ENCODE data around the gene TTC9. TPM values are rescaled to one million over a fixed set of nuclear protein-coding genes. Genes with fewer than 3 reads are reported as not detected.

TTC9 gene
- total RNA-seq, 2 experiments from 2014 or later, result 14.8 to 16.7 TPM

DNA sequence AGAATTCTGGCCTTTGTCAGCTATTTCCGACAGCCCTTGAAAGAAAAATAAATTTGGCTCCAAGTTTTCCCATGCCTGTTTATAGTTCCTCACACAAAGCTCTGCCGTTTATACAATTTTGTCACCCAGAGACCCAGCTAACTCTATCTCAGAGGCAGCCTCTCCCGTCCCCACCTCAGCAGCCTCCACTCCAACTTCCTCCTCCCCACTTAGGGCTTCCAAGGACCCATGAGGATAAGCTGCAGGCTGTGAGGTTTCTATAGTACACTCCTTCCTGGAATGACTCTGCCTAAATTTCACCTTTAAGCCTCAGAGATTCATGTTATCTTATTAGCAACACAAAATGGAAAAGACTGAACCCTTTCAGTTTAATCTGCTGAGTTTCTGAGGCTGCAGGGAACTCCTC lies 71.8 kb downstream of the TTC9 start:
- no peak for DNase-seq
- no peak overlapping the region for H3K4me3 Mint-ChIP-seq
- H3K9me3 Mint-ChIP-seq, result no peaks in the 10 kb centered on the region
- no peak overlapping the region for H3K27ac Mint-ChIP-seq
- H3K4me1 Mint-ChIP-seq, result peaks cover 7% of the 10 kb centered on the region
- CTCF ChIA-PET, result interaction anchor here (0.8 to 1.0 kb wide), 3 partner anchors 11 to 405 kb away, joined by 3 read pairs; no protein-coding TSS in a partner anchor
- POLR2A ChIA-PET, result interaction anchor here (0.7 kb wide), 1 partner anchor 240 kb away, joined by 3 read pairs; no protein-coding TSS in a partner anchor
- H3K27me3 Mint-ChIP-seq, result peaks cover 14% of the 10 kb centered on the region
- H3K36me3 Mint-ChIP-seq (ENCODE audit: low read depth), result no peaks in the 10 kb centered on the region

- H3K4me3 Mint-ChIP-seq, result no peak overlapping the region
- peaks cover 14% of the 10 kb centered on the region for H3K27me3 Mint-ChIP-seq
- H3K9me3 Mint-ChIP-seq, result no peaks in the 10 kb centered on the region
- ChIA-PET CTCF (interaction anchor here (0.8 to 1.5 kb wide), 4 partner anchors 10 to 404 kb away, joined by 3 to 4 read pairs (median 3); no protein-coding TSS in a partner anchor), POLR2A (no interaction called here)
- H3K27ac Mint-ChIP-seq, result no peak overlapping the region
- DNase-seq, result peak; percentile 64
- H3K4me1 Mint-ChIP-seq, result peaks cover 7% of the 10 kb centered on the region
- H3K36me3 Mint-ChIP-seq (ENCODE audit: low read depth), result no peaks in the 10 kb centered on the region
These were observed 72.4 kb downstream of the TTC9 start for GRCh38 chr14:70714055-70714550.

- no peak overlapping the region for H3K27ac Mint-ChIP-seq
- no peaks in the 10 kb centered on the region for H3K9me3 Mint-ChIP-seq
- H3K36me3 Mint-ChIP-seq (ENCODE audit: low read depth), result no peaks in the 10 kb centered on the region
- peaks cover 14% of the 10 kb centered on the region for H3K27me3 Mint-ChIP-seq
- ChIA-PET CTCF (interaction anchor here (0.6 kb wide), 1 partner anchor 225 kb away, joined by 3 read pairs; no protein-coding TSS in a partner anchor), POLR2A (no interaction called here)
- no peak for DNase-seq
- H3K4me1 Mint-ChIP-seq, result peaks cover 7% of the 10 kb centered on the region
- H3K4me3 Mint-ChIP-seq, result no peak overlapping the region
These were observed 74.8 kb downstream of the TTC9 start for GRCh38 chr14:70716483-70716882.

GRCh38 chr14:70716958-70717357 lies 75.2 kb downstream of the TTC9 start:
- Mint-ChIP-seq H3K9me3 (no peaks in the 10 kb centered on the region), H3K36me3 (ENCODE audit: low read depth) (no peaks in the 10 kb centered on the region), H3K27me3 (peaks cover 14% of the 10 kb centered on the region), H3K4me3 (no peak overlapping the region), H3K27ac (no peak overlapping the region), H3K4me1 (peaks cover 7% of the 10 kb centered on the region)
- DNase-seq, result no peak
- POLR2A ChIA-PET, result no interaction called here
- CTCF ChIA-PET, result no interaction called here

DNA sequence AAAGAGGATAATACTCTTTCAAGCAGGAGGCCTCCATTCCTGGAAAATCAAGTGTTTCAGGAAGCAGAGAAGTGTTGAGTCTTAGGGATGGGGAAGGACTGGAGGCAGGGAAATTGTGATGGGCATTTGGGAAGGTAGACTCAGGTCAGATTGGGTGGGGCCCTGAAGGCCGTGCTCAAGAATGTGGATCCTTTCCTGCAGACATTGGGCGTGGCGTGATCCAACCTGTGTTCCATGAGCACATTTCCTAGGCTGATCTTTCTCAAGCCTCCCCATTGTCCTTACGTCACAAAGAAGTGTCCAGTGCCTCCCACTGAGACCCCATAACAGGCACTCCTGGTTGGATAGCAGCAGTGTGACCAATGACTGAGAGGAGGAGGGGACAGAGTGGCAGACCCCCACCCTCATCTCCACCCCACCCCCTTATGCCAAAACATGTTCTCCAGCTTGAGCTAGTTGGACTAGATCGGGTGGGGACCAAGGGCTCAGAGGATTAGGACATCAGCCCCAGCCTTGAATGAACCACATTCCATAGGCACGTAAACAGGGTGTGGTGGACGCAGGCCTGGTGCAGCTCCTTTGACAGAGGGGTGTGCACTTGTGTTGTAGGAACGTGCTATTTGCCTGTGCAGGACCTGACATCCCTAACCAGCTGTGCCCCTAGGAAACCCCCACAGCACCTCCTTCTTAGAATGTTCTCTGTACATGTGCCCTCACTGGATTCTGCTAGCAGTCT lies 76.8 kb downstream of the TTC9 start:
- Mint-ChIP-seq H3K36me3 (ENCODE audit: low read depth) (no peaks in the 10 kb centered on the region), H3K4me3 (no peak overlapping the region), H3K4me1 (peaks cover 7% of the 10 kb centered on the region), H3K9me3 (no peaks in the 10 kb centered on the region), H3K27ac (no peak overlapping the region), H3K27me3 (peaks cover 14% of the 10 kb centered on the region)
- ChIA-PET CTCF (no interaction called here), POLR2A (no interaction called here)
- DNase-seq, result no peak

DNA sequence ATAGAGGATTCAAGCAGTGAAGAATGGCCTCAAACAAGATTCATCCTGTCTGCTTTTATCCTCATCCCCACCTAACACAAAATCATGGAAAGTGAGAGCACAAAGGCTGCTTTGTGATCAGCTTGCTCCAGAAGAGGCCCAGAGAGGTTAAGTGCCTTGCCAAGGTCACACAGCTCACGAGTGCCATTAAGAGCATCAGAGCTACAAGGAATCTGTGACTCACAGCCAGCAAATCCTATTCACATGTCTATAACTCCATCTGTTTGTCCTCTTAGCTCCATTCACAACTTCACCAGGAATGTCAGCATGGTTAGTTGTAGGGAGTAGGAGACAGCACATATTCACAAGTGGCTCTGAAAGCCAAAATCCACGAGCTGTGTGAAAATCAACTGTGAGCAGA lies 79.8 kb downstream of the TTC9 start:
- Mint-ChIP-seq H3K27ac (no peak overlapping the region), H3K36me3 (ENCODE audit: low read depth) (no peaks in the 10 kb centered on the region), H3K27me3 (peaks cover 3% of the 10 kb centered on the region), H3K9me3 (no peaks in the 10 kb centered on the region), H3K4me3 (no peak overlapping the region), H3K4me1 (no peaks in the 10 kb centered on the region)
- DNase-seq, result no peak
- POLR2A ChIA-PET, result interaction anchor here (0.6 kb wide), 1 partner anchor 10 kb away, joined by 3 read pairs; no protein-coding TSS in a partner anchor
- CTCF ChIA-PET, result interaction anchor here (0.6 to 1.1 kb wide), 2 partner anchors 10 to 81 kb away, joined by 3 read pairs; no protein-coding TSS in a partner anchor

DNA sequence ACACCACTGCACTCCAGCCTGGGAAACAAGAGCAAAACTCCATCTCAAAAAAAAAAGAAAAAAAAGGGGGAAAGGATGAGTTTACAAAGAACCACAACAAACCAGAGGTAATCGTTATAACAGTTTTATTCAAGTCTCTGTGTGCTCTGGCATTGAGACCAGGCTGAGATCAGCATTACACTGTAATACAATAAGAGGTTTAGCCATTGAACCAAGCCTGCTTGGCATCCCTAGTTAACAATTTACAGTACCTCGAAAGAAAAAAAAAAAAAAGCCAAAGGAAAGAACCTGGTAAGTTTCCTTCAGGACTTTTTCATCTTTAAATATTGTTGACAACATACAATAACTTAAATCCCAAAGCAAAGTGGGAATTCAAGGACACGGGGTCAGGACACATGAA lies 80.7 kb downstream of the TTC9 start:
- CTCF ChIA-PET, result interaction anchor here (1.9 kb wide), 1 partner anchor 12 kb away, joined by 9 read pairs; no protein-coding TSS in a partner anchor
- no peaks in the 10 kb centered on the region for H3K4me1 Mint-ChIP-seq
- no peaks in the 10 kb centered on the region for H3K9me3 Mint-ChIP-seq
- H3K27ac Mint-ChIP-seq, result no peak overlapping the region
- no peaks in the 10 kb centered on the region for H3K27me3 Mint-ChIP-seq
- H3K4me3 Mint-ChIP-seq, result no peak overlapping the region
- POLR2A ChIA-PET, result no interaction called here
- no peak for DNase-seq
- H3K36me3 Mint-ChIP-seq (ENCODE audit: low read depth), result no peaks in the 10 kb centered on the region

- no peak overlapping the region for H3K4me3 Mint-ChIP-seq
- H3K9me3 Mint-ChIP-seq, result no peaks in the 10 kb centered on the region
- no peak for DNase-seq
- H3K27ac Mint-ChIP-seq, result no peak overlapping the region
- no peaks in the 10 kb centered on the region for H3K36me3 Mint-ChIP-seq (ENCODE audit: low read depth)
- CTCF ChIA-PET, result interaction anchor here (0.6 to 1.9 kb wide), 3 partner anchors 9 to 31 kb away, joined by 4 to 9 read pairs (median 4); no protein-coding TSS in a partner anchor
- H3K4me1 Mint-ChIP-seq, result no peaks in the 10 kb centered on the region
- POLR2A ChIA-PET, result no interaction called here
- no peaks in the 10 kb centered on the region for H3K27me3 Mint-ChIP-seq
These were observed 81.6 kb downstream of the TTC9 start for GRCh38 chr14:70723276-70723675.

- Mint-ChIP-seq H3K9me3 (no peaks in the 10 kb centered on the region), H3K27me3 (no peaks in the 10 kb centered on the region)
These were observed 82.4 kb downstream of the TTC9 start for GRCh38 chr14:70724110-70724509.

GRCh38 chr14:70724944-70725343 lies 83.2 kb downstream of the TTC9 start:
- ChIA-PET CTCF (no interaction called here), POLR2A (interaction anchor here (0.5 kb wide), 1 partner anchor 182 kb away, joined by 3 read pairs; the partner anchor contains the start of gene PCNX1)
- H3K27me3 Mint-ChIP-seq, result no peaks in the 10 kb centered on the region

More at GRCh38 chr14:70724110-70724509, 82.4 kb downstream of the TTC9 start:
- DNase-seq, result no peak
- POLR2A ChIA-PET, result no interaction called here
- CTCF ChIA-PET, result interaction anchor here (0.6 to 1.9 kb wide), 3 partner anchors 9 to 31 kb away, joined by 4 to 9 read pairs (median 4); no protein-coding TSS in a partner anchor
- Mint-ChIP-seq H3K36me3 (ENCODE audit: low read depth) (no peaks in the 10 kb centered on the region), H3K27ac (no peak overlapping the region), H3K4me3 (no peak overlapping the region), H3K4me1 (no peaks in the 10 kb centered on the region)

More at GRCh38 chr14:70724944-70725343, 83.2 kb downstream of the TTC9 start:
- no peaks in the 10 kb centered on the region for H3K9me3 Mint-ChIP-seq
- H3K4me1 Mint-ChIP-seq, result no peaks in the 10 kb centered on the region
- no peaks in the 10 kb centered on the region for H3K36me3 Mint-ChIP-seq (ENCODE audit: low read depth)
- no peak for DNase-seq
- no peak overlapping the region for H3K4me3 Mint-ChIP-seq
- no peak overlapping the region for H3K27ac Mint-ChIP-seq

Other genes starting within 250 kb of the TTC9 start
- 10 to 100 TPM; 12.0 to 14.0 TPM for gene SYNJ2BP, start 224.8 kb upstream of the TTC9 start, total RNA-seq
- not detected for gene ADAM21, start 189.7 kb upstream of the TTC9 start, total RNA-seq
- gene ADAM20, start 106.9 kb upstream of the TTC9 start, total RNA-seq, result under 1 TPM; 0.15 to 0.17 TPM
- 10 to 100 TPM; 45.9 to 52.9 TPM for gene MED6, start 41.3 kb upstream of the TTC9 start, total RNA-seq
- 1 to 10 TPM; 4.8 TPM for gene MAP3K9, start 167.6 kb downstream of the TTC9 start, total RNA-seq

All from activated CD4-positive, alpha-beta T cell treated with anti-CD3 and anti-CD28 coated beads, Interleukin-2, amount 10 ng/mL, durations not matched to agents 7 days and 5 days (primary cell).